GM23338 (cell line): Measurements from ENCODE around the gene PDE3A. TPM values are rescaled to one million over a fixed set of nuclear protein-coding genes. Genes with fewer than 3 reads are reported as not detected.

Experiments used
- ATAC-seq: fragments of 200-7000 bp; cut with Tn5 transposase; 3 replicates; pipeline ENCODE4 v1.9.1; 2020
- DNase-seq: peaks from one replicate; pipeline ENCODE4 v3.0.0-alpha.2; 2015; ENCODE audit warnings: low spot score
- H2AFZ ChIP-seq: fragments of 200-600 bp; sonication (generic); 2 replicates; pipeline ENCODE4 v1.8.0; 2016; ENCODE audit warnings: antibody characterized with exemption, mild to moderate bottlenecking, moderate library complexity
- H3F3A ChIP-seq: fragments of 200-600 bp; sonication (generic); replicated peaks from 2 replicates; pipeline ENCODE4 v1.8.0; 2017; ENCODE audit warnings: antibody characterized with exemption, mixed run types, low read depth
- H3K27ac ChIP-seq: fragments of 200-600 bp; sonication (generic); 2 replicates; pipeline ENCODE4 v1.6.1; 2016; ENCODE audit warnings: low read depth
- H3K27me3 ChIP-seq: fragments of 200-600 bp; sonication (generic); 2 replicates; pipeline ENCODE4 v1.8.0; 2016; ENCODE audit warnings: mild to moderate bottlenecking, mixed run types, moderate library complexity; ENCODE audit not compliant: insufficient read depth
- H3K36me3 ChIP-seq: fragments of 200-600 bp; sonication (generic); 2 replicates; pipeline ENCODE4 v1.8.0; 2016; ENCODE audit warnings: mild to moderate bottlenecking; ENCODE audit not compliant: insufficient read depth
- H3K4me1 ChIP-seq: fragments of 200-600 bp; sonication (generic); 2 replicates; pipeline ENCODE4 v1.8.0; 2016; ENCODE audit warnings: mild to moderate bottlenecking, moderate library complexity; ENCODE audit not compliant: insufficient read depth
- H3K4me2 ChIP-seq: fragments of 200-600 bp; sonication (generic); 2 replicates; pipeline ENCODE4 v1.7.1; 2017; ENCODE audit warnings: mixed run types
- H3K4me3 ChIP-seq: fragments of 200-600 bp; sonication (generic); 2 replicates; pipeline ENCODE4 v1.6.1; 2016; ENCODE audit warnings: mixed run types
- H3K79me2 ChIP-seq: fragments of 200-600 bp; sonication (generic); replicated peaks from 2 replicates; pipeline ENCODE4 v1.8.0; 2017; ENCODE audit warnings: mild to moderate bottlenecking; ENCODE audit not compliant: insufficient read depth
- H3K9me2 ChIP-seq: fragments of 200-600 bp; sonication (generic); 2 replicates; pipeline ENCODE4 v1.8.0; 2017; ENCODE audit not compliant: insufficient read depth
- H4K20me1 ChIP-seq: fragments of 200-600 bp; sonication (generic); replicated peaks from 2 replicates; pipeline ENCODE4 v1.8.0; 2017; ENCODE audit warnings: mild to moderate bottlenecking; ENCODE audit not compliant: insufficient read depth
- H3K27ac Mint-ChIP-seq: 2 replicates; pipeline ENCODE4 v1.8.0; 2020; ENCODE audit warnings: inconsistent platforms, mild to moderate bottlenecking, moderate library complexity, mixed read lengths
- H3K27me3 Mint-ChIP-seq: 3 replicates; pipeline ENCODE4 v1.8.0; 2022; ENCODE audit warnings: low read depth, mild to moderate bottlenecking, moderate library complexity, mixed read lengths, inconsistent platforms; ENCODE audit not compliant: insufficient read depth, poor library complexity
- H3K36me3 Mint-ChIP-seq: 3 replicates; pipeline ENCODE4 v1.8.0; 2021; ENCODE audit warnings: low read depth, mild to moderate bottlenecking, inconsistent platforms, moderate library complexity, mixed read lengths
- H3K4me1 Mint-ChIP-seq: 3 replicates; pipeline ENCODE4 v1.8.0; 2020; ENCODE audit warnings: mild to moderate bottlenecking, inconsistent platforms, mixed read lengths
- H3K4me3 Mint-ChIP-seq: 3 replicates; pipeline ENCODE4 v1.8.0; 2021; ENCODE audit warnings: moderate library complexity, mild to moderate bottlenecking, inconsistent platforms, mixed read lengths
- H3K9me3 Mint-ChIP-seq: 3 replicates; pipeline ENCODE4 v1.8.0; 2020; ENCODE audit warnings: moderate library complexity, mild to moderate bottlenecking, inconsistent platforms, mixed read lengths
- CREB1 ChIP-seq: fragments of 250-450 bp; sonication (Bioruptor Pico); IDR thresholded peaks from 2 replicates; pipeline ENCODE4 v1.5.0; 2020; ENCODE audit warnings: low read depth, mild to moderate bottlenecking, moderate library complexity
- CTCF ChIP-seq, 2 experiments: fragments of 200-600 bp in 1 of 2; sonication (generic) in 1 of 2; conservative IDR thresholded peaks; 2 replicates each; pipeline versions ENCODE4 v1.5.1 to v1.6.1; 2016 to 2017; ENCODE audit warnings: antibody characterized with exemption in 2 of 2, low read depth in 2 of 2, mild to moderate bottlenecking in 2 of 2, moderate library complexity in 1 of 2
- ETS1 ChIP-seq: IDR thresholded peaks from 2 replicates; pipeline ENCODE4 v1.6.1; 2016; ENCODE audit warnings: antibody characterized with exemption
- EZH2 ChIP-seq: fragments of 200-600 bp; sonication (generic); IDR thresholded peaks from one replicate; pipeline ENCODE4 v1.8.0; 2017; ENCODE audit warnings: antibody characterized with exemption, mild to moderate bottlenecking, low read depth; ENCODE audit not compliant: unreplicated experiment
- EZH2phosphoT487 ChIP-seq: fragments of 200-600 bp; sonication (generic); IDR thresholded peaks from one replicate; pipeline ENCODE4 v1.8.1; 2018; ENCODE audit warnings: antibody characterized with exemption; ENCODE audit not compliant: unreplicated experiment
- JUNB ChIP-seq: IDR thresholded peaks from one replicate; pipeline ENCODE4 v1.6.1; 2016; ENCODE audit warnings: antibody characterized with exemption; ENCODE audit not compliant: unreplicated experiment
- POLR2AphosphoS5 ChIP-seq: IDR thresholded peaks from 2 replicates; pipeline ENCODE4 v1.6.1; 2016; ENCODE audit warnings: antibody characterized with exemption, low read depth
- REST ChIP-seq: IDR thresholded peaks from one replicate; pipeline ENCODE4 v1.6.1; 2018; ENCODE audit warnings: antibody characterized with exemption; ENCODE audit not compliant: unreplicated experiment
- STAT1 ChIP-seq: IDR thresholded peaks from one replicate; pipeline ENCODE4 v1.6.1; 2016; ENCODE audit warnings: antibody characterized with exemption; ENCODE audit not compliant: unreplicated experiment
- polyA plus RNA-seq: library from polyadenylated mRNA; unstranded; fragments of >200 nt; fragmentation: Nextera tagmentation; extraction: Ambion mirVana; gene quantifications from 2 replicates; pipeline ENCODE4 v1.2.1, GENCODE V29; 2016
- total RNA-seq: library from RNA; depleted of rRNA; stranded (reverse); fragments of >200 nt; shearing (Covaris generic); gene quantifications from 2 replicates; pipeline ENCODE4 v1.2.3, GENCODE V29; 2014

Gene PDE3A
- total and polyA plus RNA-seq, 2 experiments from 2014 or later: 2.7 to 9.2 TPM

- Mint-ChIP-seq H3K36me3 (no peaks in the 10 kb centered on the region), H3K27ac (0 out of 2 replicates have a peak overlapping the region, but pooled peaks have one; percentile 4), H3K9me3 (no peaks in the 10 kb centered on the region; the same call in 2 of the 3 replicates), H3K4me3 (no peak overlapping the region), H3K4me1 (peaks cover 21% of the 10 kb centered on the region), H3K27me3 (peaks cover 2% of the 10 kb centered on the region)
- Histone ChIP-seq H3K27me3 (no peaks in the 10 kb centered on the region), H3K79me2 (no peaks in the 10 kb centered on the region), H3K4me2 (no peak overlapping the region), H3K9me2 (no peaks in the 10 kb centered on the region), H2AFZ (no peak overlapping the region), H3F3A (no peaks in the 10 kb centered on the region), H3K36me3 (no peaks in the 10 kb centered on the region), H3K4me3 (no peak overlapping the region), H3K4me1 (no peaks in the 10 kb centered on the region; the same call in 1 of the 2 replicates), H3K27ac (no peak overlapping the region), H4K20me1 (no peaks in the 10 kb centered on the region)
- TF ChIP-seq ETS1 (no peak), JUNB (no peak), CTCF (conservative IDR thresholded peaks at IDR 0.05; ENCODE audit: low read depth in 2 of 2) (no peak), REST (no peak), CREB1 (CRISPR knock-in tag) (no peak), EZH2phosphoT487 (no peak)
- DNase-seq (no peak), ATAC-seq (no peak)
Observed at GRCh38 chr12:20588042-20588441, 219.7 kb downstream of the PDE3A start.

DNA sequence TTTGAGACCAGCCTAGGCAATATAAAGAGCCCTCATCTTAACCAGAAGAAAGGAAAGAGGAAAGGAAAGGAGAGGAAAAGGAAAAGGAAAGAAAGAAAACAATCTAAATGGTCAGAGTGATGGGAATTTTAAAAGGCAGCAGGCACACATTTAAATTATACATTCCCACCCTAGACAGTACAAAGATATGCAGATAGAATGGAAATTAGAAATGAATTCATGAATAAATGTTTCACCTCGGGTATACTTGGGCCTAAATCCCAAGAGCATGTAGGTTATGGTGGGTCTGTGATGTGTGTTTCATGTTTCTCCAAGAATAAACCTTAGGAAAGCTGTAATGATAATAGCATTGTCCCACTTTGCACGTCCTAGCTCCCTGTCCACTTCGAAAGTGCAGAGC, 222.2 kb downstream of the PDE3A start:
- Histone ChIP-seq H3K79me2 (no peaks in the 10 kb centered on the region), H3F3A (no peaks in the 10 kb centered on the region), H2AFZ (no peak overlapping the region), H3K27ac (no peak overlapping the region), H3K4me1 (no peaks in the 10 kb centered on the region; the same call in 1 of the 2 replicates), H4K20me1 (no peaks in the 10 kb centered on the region), H3K4me2 (no peak overlapping the region), H3K36me3 (no peaks in the 10 kb centered on the region), H3K9me2 (no peaks in the 10 kb centered on the region), H3K4me3 (no peak overlapping the region), H3K27me3 (no peaks in the 10 kb centered on the region)
- peaks cover 2% of the 10 kb centered on the region for H3K27me3 Mint-ChIP-seq
- H3K4me1 Mint-ChIP-seq: peaks cover 21% of the 10 kb centered on the region
- ATAC-seq (no peak), DNase-seq (no peak)
- no peaks in the 10 kb centered on the region for H3K36me3 Mint-ChIP-seq
- H3K4me3 Mint-ChIP-seq: no peak overlapping the region
- H3K27ac Mint-ChIP-seq: no peak overlapping the region
- H3K9me3 Mint-ChIP-seq: no peaks in the 10 kb centered on the region; the same call in 2 of the 3 replicates
- TF ChIP-seq EZH2 (no peak), EZH2phosphoT487 (no peak), CREB1 (CRISPR knock-in tag) (no peak), ETS1 (no peak), POLR2AphosphoS5 (no peak), JUNB (no peak), REST (no peak), STAT1 (no peak)
